ENCODE results near the gene LDHAL6B. TPM values are rescaled to one million over a fixed set of nuclear protein-coding genes. Genes with fewer than 3 reads are reported as not detected.

Gene LDHAL6B
- total RNA-seq, result not detected
- long read RNA-seq, partial matches to known transcripts, result 0 of 1 reads
- long read RNA-seq, other reads (novel, unspliced or antisense), result 0 of 1 reads

- Histone ChIP-seq H3K4me1 (no peaks in the 10 kb centered on the region), H3K27ac (no peak within 1 kb of the TSS), H3K9me3 (no peaks in the 10 kb centered on the region), H3K36me3 (peaks cover 67% of the 10 kb centered on the region), H3K27me3 (no peaks in the 10 kb centered on the region), H3K4me3 (no peak within 1 kb of the TSS)
- intact Hi-C loops (cut with DNase I), result no loop called here
- ATAC-seq, result no peak
- DNase-seq, result no peak
- no peak for TF ChIP-seq CTCF (IDR thresholded peaks at IDR 0.05)
Measured at GRCh38 chr15:59206623-59207183, at the start of gene LDHAL6B. Gene LDHAL6B (plus strand): TSS chr15:59206843. CDS start chr15:59206941, 98 bp downstream.

- intact Hi-C loops (cut with DNase I), result no loop called here
- no peaks in the 10 kb centered on the region for H3K27me3 ChIP-seq
- H3K4me1 ChIP-seq, result peaks cover 5% of the 10 kb centered on the region
- DNase-seq (no peak), ATAC-seq (no peak)
- TF ChIP-seq CTCF (IDR thresholded peaks at IDR 0.05), result no peak
- H3K4me3 ChIP-seq, result no peak overlapping the region
- no peaks in the 10 kb centered on the region for H3K9me3 ChIP-seq
- peaks cover 51% of the 10 kb centered on the region for H3K36me3 ChIP-seq
- H3K27ac ChIP-seq, result no peak overlapping the region
Measured at GRCh38 chr15:59157396-59157795, 49.2 kb upstream of the LDHAL6B start.

GRCh38 chr15:59157840-59158700, 48.6 kb upstream of the LDHAL6B start:
- intact Hi-C loops (cut with DNase I), result no loop called here
- Histone ChIP-seq H3K27ac (no peak overlapping the region), H3K36me3 (peaks cover 45% of the 10 kb centered on the region), H3K4me1 (peaks cover 5% of the 10 kb centered on the region), H3K27me3 (no peaks in the 10 kb centered on the region), H3K9me3 (no peaks in the 10 kb centered on the region), H3K4me3 (no peak overlapping the region)
- no peak for DNase-seq
- no peak for ATAC-seq
- TF ChIP-seq CTCF (IDR thresholded peaks at IDR 0.05), result no peak

GRCh38 chr15:59158701-59159034, 48.0 kb upstream of the LDHAL6B start:
- H3K4me3 ChIP-seq, result no peak overlapping the region
- peaks cover 5% of the 10 kb centered on the region for H3K4me1 ChIP-seq
- no peak for TF ChIP-seq CTCF (IDR thresholded peaks at IDR 0.05)
- peak; percentile 90 for ATAC-seq
- peaks cover 39% of the 10 kb centered on the region for H3K36me3 ChIP-seq
- H3K27ac ChIP-seq, result no peak overlapping the region
- DNase-seq, result peak; percentile 82
- no peaks in the 10 kb centered on the region for H3K27me3 ChIP-seq
- intact Hi-C loops (cut with DNase I), result no loop called here
- no peaks in the 10 kb centered on the region for H3K9me3 ChIP-seq

GRCh38 chr15:59159210-59159609, 47.4 kb upstream of the LDHAL6B start:
- no peaks in the 10 kb centered on the region for H3K27me3 ChIP-seq
- H3K4me1 ChIP-seq, result peaks cover 5% of the 10 kb centered on the region
- ATAC-seq (peak; percentile 43), DNase-seq (no peak)
- H3K4me3 ChIP-seq, result no peak overlapping the region
- intact Hi-C loops (cut with DNase I), result no loop called here
- no peak for TF ChIP-seq CTCF (IDR thresholded peaks at IDR 0.05)
- H3K9me3 ChIP-seq, result no peaks in the 10 kb centered on the region
- H3K36me3 ChIP-seq, result peaks cover 35% of the 10 kb centered on the region
- H3K27ac ChIP-seq, result peak overlapping the region; percentile 26

Measured in upper lobe of right lung (tissue), 1 donor.